Panc1 (cell line): ENCODE results near the gene CD48.

Source experiments
- POLR2AphosphoS5 ChIP-seq: IDR thresholded peaks from 2 replicates; pipeline ENCODE4 v1.6.1; 2012; ENCODE audit warnings: mild to moderate bottlenecking, low read depth, low read length, moderate library complexity
- TCF7L2 ChIP-seq: IDR thresholded peaks from 2 replicates; pipeline ENCODE4 v1.6.1; 2011; ENCODE audit warnings: mild to moderate bottlenecking, low read depth, low read length, inconsistent platforms

GRCh38 chr1:160734301-160734700 is 22.7 kb upstream of the CD48 start:
- TF ChIP-seq POLR2AphosphoS5 (no peak), TCF7L2 (no peak)
